HepG2 (cell line): ENCODE measurements around the gene MRPS18C. TPM values are rescaled to one million over a fixed set of nuclear protein-coding genes. Genes with fewer than 3 reads are reported as not detected.
A peak's percentile ranks its signal among the peaks of the same experiment; 100 is the strongest.

Source experiments
- AHR ChIP-seq: IDR thresholded peaks from 2 replicates; pipeline ENCODE4 v1.6.1; 2018; ENCODE audit warnings: missing genetic modification reagents, missing compliant biosample characterization
- ETV6 ChIP-seq: sonication (generic); formaldehyde crosslinking; conservative IDR thresholded peaks from 2 replicates; pipeline ENCODE4 v1.4.0; 2020; ENCODE audit warnings: missing genetic modification reagents
- FOSL1 ChIP-seq: sonication (generic); formaldehyde crosslinking; IDR thresholded peaks from 2 replicates; pipeline ENCODE4 v1.9.0; 2021; ENCODE audit warnings: missing genetic modification reagents, borderline replicate concordance
- IKZF4 ChIP-seq: sonication (generic); formaldehyde crosslinking; IDR thresholded peaks from 2 replicates; pipeline ENCODE4 v1.5.1; 2020; ENCODE audit warnings: borderline replicate concordance, mild to moderate bottlenecking, low read depth, missing genetic modification reagents; ENCODE audit errors: not compliant biosample characterization
- KAT8 ChIP-seq: IDR thresholded peaks from 2 replicates; pipeline ENCODE4 v1.6.1; 2016; ENCODE audit warnings: missing genetic modification reagents, missing compliant biosample characterization
- KDM2A ChIP-seq: sonication (generic); formaldehyde crosslinking; IDR thresholded peaks from 2 replicates; pipeline ENCODE4 v1.4.0; 2020; ENCODE audit warnings: low read depth, missing genetic modification reagents, borderline replicate concordance
- KLF13 ChIP-seq: sonication (generic); formaldehyde crosslinking; IDR thresholded peaks from 2 replicates; pipeline ENCODE4 v1.4.0; 2020; ENCODE audit warnings: mild to moderate bottlenecking, missing genetic modification reagents
- MTF2 ChIP-seq: sonication (generic); formaldehyde crosslinking; IDR thresholded peaks from 2 replicates; pipeline ENCODE4 v1.5.0; 2020; ENCODE audit warnings: missing genetic modification reagents, borderline replicate concordance
- NFE2L1 ChIP-seq: sonication (generic); formaldehyde crosslinking; IDR thresholded peaks from 2 replicates; pipeline ENCODE4 v1.4.0; 2020; ENCODE audit warnings: missing genetic modification reagents, mild to moderate bottlenecking, borderline replicate concordance
- NFRKB ChIP-seq: fragments of 450-650 bp; IDR thresholded peaks from 2 replicates; pipeline ENCODE4 v1.6.1; 2017
- NONO ChIP-seq, 2 experiments: fragments of 450-650 bp in 1 of 2; sonication (generic) in 1 of 2; formaldehyde crosslinking in 1 of 2; IDR thresholded peaks in 1 of 2; conservative IDR thresholded peaks in 1 of 2; 2 replicates each; pipeline versions ENCODE4 v1.6.1 to v1.8.0; 2017 to 2022; ENCODE audit warnings: mild to moderate bottlenecking in 1 of 2, missing genetic modification reagents in 1 of 2, moderate library complexity in 1 of 2
- NRL ChIP-seq: sonication (generic); formaldehyde crosslinking; IDR thresholded peaks from 2 replicates; pipeline ENCODE4 v1.5.0; 2020; ENCODE audit warnings: missing genetic modification reagents, mild to moderate bottlenecking, moderate library complexity, borderline replicate concordance
- PRPF4 ChIP-seq: fragments of 200-400 bp; formaldehyde crosslinking; IDR thresholded peaks from 2 replicates; pipeline ENCODE4 v1.6.1; 2016; ENCODE audit warnings: low read length, low read depth; ENCODE audit not compliant: poor library complexity, severe bottlenecking
- REL ChIP-seq: sonication (generic); formaldehyde crosslinking; conservative IDR thresholded peaks from 2 replicates; pipeline ENCODE4 v1.8.0; 2022; ENCODE audit warnings: mild to moderate bottlenecking, missing genetic modification reagents, moderate library complexity
- SMAD9 ChIP-seq: sonication (generic); formaldehyde crosslinking; IDR thresholded peaks from 2 replicates; pipeline ENCODE4 v1.5.1; 2020; ENCODE audit warnings: mild to moderate bottlenecking, missing genetic modification reagents
- TCF7L2 ChIP-seq: IDR thresholded peaks from 2 replicates; pipeline ENCODE4 v1.6.1; 2011; ENCODE audit warnings: mild to moderate bottlenecking, low read depth, low read length, moderate library complexity
- YEATS4 ChIP-seq: sonication (generic); formaldehyde crosslinking; IDR thresholded peaks from 2 replicates; pipeline ENCODE4 v1.4.0; 2020; ENCODE audit warnings: missing genetic modification reagents, borderline replicate concordance
- ZBTB14 ChIP-seq: sonication (generic); formaldehyde crosslinking; IDR thresholded peaks from 2 replicates; pipeline ENCODE4 v1.4.0; 2020; ENCODE audit warnings: missing genetic modification reagents
- ZNF317 ChIP-seq: sonication (generic); formaldehyde crosslinking; IDR thresholded peaks from 2 replicates; pipeline ENCODE4 v1.5.0; 2020; ENCODE audit warnings: mild to moderate bottlenecking, missing genetic modification reagents
- ZNF431 ChIP-seq: sonication (generic); formaldehyde crosslinking; IDR thresholded peaks from 2 replicates; pipeline ENCODE4 v1.9.0; 2022; ENCODE audit warnings: missing genetic modification reagents, low read depth, mild to moderate bottlenecking, borderline replicate concordance
- ZNF512 ChIP-seq: sonication (generic); formaldehyde crosslinking; IDR thresholded peaks from 2 replicates; pipeline ENCODE4 v1.4.0; 2020; ENCODE audit warnings: mild to moderate bottlenecking, missing genetic modification reagents
- ZNF543 ChIP-seq: sonication (generic); formaldehyde crosslinking; IDR thresholded peaks from 2 replicates; pipeline ENCODE4 v1.4.0; 2020; ENCODE audit warnings: mild to moderate bottlenecking, missing genetic modification reagents
- ZNF615 ChIP-seq: sonication (generic); formaldehyde crosslinking; IDR thresholded peaks from 2 replicates; pipeline ENCODE4 v1.5.0; 2020; ENCODE audit warnings: mild to moderate bottlenecking, missing genetic modification reagents, borderline replicate concordance
- ZNF674 ChIP-seq: sonication (generic); formaldehyde crosslinking; IDR thresholded peaks from 2 replicates; pipeline ENCODE4 v1.5.0; 2020; ENCODE audit warnings: low read depth, mild to moderate bottlenecking, missing genetic modification reagents
- ZNF737 ChIP-seq: sonication (generic); formaldehyde crosslinking; IDR thresholded peaks from 2 replicates; pipeline ENCODE4 v1.5.0; 2020; ENCODE audit warnings: missing genetic modification reagents, mild to moderate bottlenecking, borderline replicate concordance
- ZNF776 ChIP-seq: sonication (generic); formaldehyde crosslinking; IDR thresholded peaks from 2 replicates; pipeline ENCODE4 v1.4.0; 2020; ENCODE audit warnings: mild to moderate bottlenecking, missing genetic modification reagents
- polyA plus RNA-seq, 8 experiments: library from polyadenylated mRNA; depleted of rRNA in 3 of 8; stranded (reverse) in 7 of 8; unstranded in 1 of 8; fragments of >200 nt; fragmentation: Illumina TruSeq in 4 of 8; extraction: Trizol in 4 of 8; gene quantifications; 2 replicates each; pipeline versions ENCODE4 v1.2.1 to v1.2.3, GENCODE V29; 2011 to 2016; ENCODE audit warnings: low read depth in 4 of 8, missing spikeins in 1 of 8, mixed read lengths in 1 of 8; ENCODE audit not compliant: insufficient read depth in 1 of 8
- total RNA-seq, 5 experiments: library from RNA; depleted of rRNA; stranded (reverse); fragments of >200 nt; fragmentation: Illumina TruSeq; extraction: Trizol; gene quantifications; 2 replicates each; pipeline ENCODE4 v1.2.3, GENCODE V29; 2016; ENCODE audit warnings: low read depth in 1 of 5

The MRPS18C gene
- total and polyA plus RNA-seq, 2 of the 13 experiments (the other 11 are each of a cell fraction or from before 2014, with no cell fraction given): 45.4 to 124 TPM

GRCh38 chr4:83484500-83485461 lies 28.9 kb downstream of the MRPS18C start, which contains the start of gene ABRAXAS1 (continued):
- TF ChIP-seq NONO (IDR thresholded peaks at IDR 0.05): no peak
- TF ChIP-seq NONO (CRISPR knock-in tag; conservative IDR thresholded peaks at IDR 0.05): peak; percentile 89
- no peak for TF ChIP-seq IKZF4 (CRISPR knock-in tag)
- TF ChIP-seq YEATS4 (CRISPR knock-in tag): peak; percentile 81
- peak; percentile 90 for TF ChIP-seq NRL (CRISPR knock-in tag)
- TF ChIP-seq FOSL1 (CRISPR knock-in tag): no peak
- TF ChIP-seq NFE2L1: 0 out of 2 replicates have a peak, but pooled peaks have one; percentile 32
- TF ChIP-seq ZBTB14 (CRISPR knock-in tag): peak; percentile 57
- TF ChIP-seq AHR (CRISPR knock-in tag): no peak
- peak; percentile 69; the same call in 1 of the 2 replicates for TF ChIP-seq MTF2 (CRISPR knock-in tag)
- TF ChIP-seq ZNF776 (CRISPR knock-in tag): peak; percentile 71; the same call in 1 of the 2 replicates
- TF ChIP-seq KDM2A (CRISPR knock-in tag): peak; percentile 89
- no peak for TF ChIP-seq ZNF317 (CRISPR knock-in tag)
- no peak for TF ChIP-seq TCF7L2
- peak; percentile 44; the same call in 1 of the 2 replicates for TF ChIP-seq ZNF431 (CRISPR knock-in tag)
- no peak; the same call in 1 of the 2 replicates for TF ChIP-seq ETV6 (CRISPR knock-in tag)
- TF ChIP-seq ZNF543 (CRISPR knock-in tag): peak; percentile 36; the same call in 1 of the 2 replicates
- peak; percentile 80; the same call in 1 of the 2 replicates for TF ChIP-seq ZNF674 (CRISPR knock-in tag)
- 0 out of 2 replicates have a peak, but pooled peaks have one; percentile 33 for TF ChIP-seq ZNF615 (CRISPR knock-in tag)
- TF ChIP-seq PRPF4: no peak
- TF ChIP-seq KLF13 (CRISPR knock-in tag): peak; percentile 81; the same call in 1 of the 2 replicates
- TF ChIP-seq ZNF512 (CRISPR knock-in tag): peak; percentile 66; the same call in 1 of the 2 replicates
- peak; percentile 94; the same call in 1 of the 2 replicates for TF ChIP-seq SMAD9 (CRISPR knock-in tag)
- TF ChIP-seq REL (CRISPR knock-in tag): 0 out of 2 replicates have a peak, but pooled peaks have one; percentile 40
- TF ChIP-seq ZNF737 (CRISPR knock-in tag): 0 out of 2 replicates have a peak, but pooled peaks have one; percentile 25
- TF ChIP-seq KAT8 (CRISPR knock-in tag): peak; percentile 1; the same call in 1 of the 2 replicates
- TF ChIP-seq NFRKB: no peak
